SK-N-SH treated with all-trans-retinoic acid at 6 μM for 48 hours (cell line): ENCODE data around the gene PDIA4.

Experiments used
- ATAC-seq: fragments of 200-7000 bp; cut with Tn5 transposase; 3 replicates; pipeline ENCODE4 v1.9.1; 2020; ENCODE audit warnings: mild to moderate bottlenecking, moderate library complexity
- ARNTL ChIP-seq: fragments of 450-650 bp; formaldehyde crosslinking; IDR thresholded peaks from 2 replicates; pipeline ENCODE4 v1.5.0; 2020; ENCODE audit warnings: low read depth, mild to moderate bottlenecking, moderate library complexity, borderline replicate concordance
- BACH2 ChIP-seq: fragments of 250-450 bp; sonication (Bioruptor Pico); IDR thresholded peaks from 2 replicates; pipeline ENCODE4 v1.9.0; 2021; ENCODE audit warnings: mild to moderate bottlenecking, borderline replicate concordance
- CSDC2 ChIP-seq: fragments of 250-450 bp; sonication (Bioruptor Pico); IDR thresholded peaks from 2 replicates; pipeline ENCODE4 v1.5.0; 2020; ENCODE audit warnings: mild to moderate bottlenecking, moderate library complexity
- GLIS3 ChIP-seq: fragments of 250-450 bp; sonication (Bioruptor Pico); IDR thresholded peaks from 2 replicates; pipeline ENCODE4 v1.5.0; 2020; ENCODE audit warnings: mild to moderate bottlenecking, moderate library complexity
- ISL1 ChIP-seq: fragments of 250-450 bp; sonication (Bioruptor Pico); IDR thresholded peaks from 2 replicates; pipeline ENCODE4 v2.1.2; 2022; ENCODE audit warnings: mild to moderate bottlenecking, moderate library complexity
- OSR1 ChIP-seq: fragments of 250-450 bp; sonication (Bioruptor Pico); IDR thresholded peaks from 2 replicates; pipeline ENCODE4 v1.8.0; 2022; ENCODE audit warnings: moderate library complexity, mild to moderate bottlenecking, inconsistent platforms
- PPARA ChIP-seq: fragments of 250-450 bp; sonication (Bioruptor Pico); IDR thresholded peaks from 2 replicates; pipeline ENCODE4 v1.5.0; 2020; ENCODE audit warnings: mild to moderate bottlenecking, borderline replicate concordance
- RARB ChIP-seq: fragments of 250-450 bp; sonication (Bioruptor Pico); IDR thresholded peaks from 2 replicates; pipeline ENCODE4 v1.8.0; 2021; ENCODE audit warnings: mild to moderate bottlenecking, moderate library complexity
- SNAI2 ChIP-seq: fragments of 250-450 bp; sonication (Bioruptor Pico); IDR thresholded peaks from 2 replicates; pipeline ENCODE4 v1.5.0; 2020; ENCODE audit warnings: mild to moderate bottlenecking, moderate library complexity
- TCF4 ChIP-seq: fragments of 250-450 bp; sonication (Bioruptor Pico); IDR thresholded peaks from 2 replicates; pipeline ENCODE4 v1.8.0; 2021; ENCODE audit warnings: mild to moderate bottlenecking, moderate library complexity, borderline replicate concordance
- TOX ChIP-seq: fragments of 250-450 bp; sonication (Bioruptor Pico); IDR thresholded peaks from 2 replicates; pipeline ENCODE4 v1.8.0; 2021; ENCODE audit warnings: mild to moderate bottlenecking, moderate library complexity, borderline replicate concordance
- ZC3H10 ChIP-seq: fragments of 250-450 bp; sonication (Bioruptor Pico); IDR thresholded peaks from 2 replicates; pipeline ENCODE4 v1.5.1; 2021; ENCODE audit warnings: mild to moderate bottlenecking, moderate library complexity
- ZFP3 ChIP-seq: fragments of 250-450 bp; sonication (Bioruptor Pico); IDR thresholded peaks from 2 replicates; pipeline ENCODE4 v1.5.0; 2020; ENCODE audit warnings: mild to moderate bottlenecking, moderate library complexity
- ZNF565 ChIP-seq: fragments of 450-650 bp; formaldehyde crosslinking; conservative IDR thresholded peaks from 2 replicates; pipeline ENCODE4 v1.5.0; 2020; ENCODE audit warnings: low read depth, mild to moderate bottlenecking, moderate library complexity
- ZNF70 ChIP-seq: fragments of 450-650 bp; formaldehyde crosslinking; IDR thresholded peaks from 2 replicates; pipeline ENCODE4 v1.5.0; 2020; ENCODE audit warnings: mild to moderate bottlenecking, moderate library complexity
- TF ChIP-seq, protein P1 (sequence below): fragments of 250-450 bp; sonication (Bioruptor Pico); IDR thresholded peaks from 2 replicates; pipeline ENCODE4 v1.5.1; 2020; ENCODE audit warnings: low read depth, mild to moderate bottlenecking, moderate library complexity
- TF ChIP-seq, protein P2 (sequence below): fragments of 250-450 bp; sonication (Bioruptor Pico); IDR thresholded peaks from 2 replicates; pipeline ENCODE4 v1.5.1; 2021; ENCODE audit warnings: mild to moderate bottlenecking, moderate library complexity
- TF ChIP-seq, protein P3 (sequence below): fragments of 250-450 bp; sonication (Bioruptor Pico); IDR thresholded peaks from 2 replicates; pipeline ENCODE4 v1.5.0; 2020; ENCODE audit warnings: mild to moderate bottlenecking, moderate library complexity
- TF ChIP-seq, protein P4 (sequence below): fragments of 250-450 bp; sonication (Bioruptor Pico); IDR thresholded peaks from 2 replicates; pipeline ENCODE4 v1.8.0; 2021; ENCODE audit warnings: low read depth, mild to moderate bottlenecking, moderate library complexity, borderline replicate concordance
- TF ChIP-seq, protein P5 (sequence below): fragments of 250-450 bp; sonication (Bioruptor Pico); IDR thresholded peaks from 2 replicates; pipeline ENCODE4 v1.8.0; 2020; ENCODE audit warnings: mild to moderate bottlenecking, moderate library complexity, borderline replicate concordance

The PDIA4 gene

DNA sequence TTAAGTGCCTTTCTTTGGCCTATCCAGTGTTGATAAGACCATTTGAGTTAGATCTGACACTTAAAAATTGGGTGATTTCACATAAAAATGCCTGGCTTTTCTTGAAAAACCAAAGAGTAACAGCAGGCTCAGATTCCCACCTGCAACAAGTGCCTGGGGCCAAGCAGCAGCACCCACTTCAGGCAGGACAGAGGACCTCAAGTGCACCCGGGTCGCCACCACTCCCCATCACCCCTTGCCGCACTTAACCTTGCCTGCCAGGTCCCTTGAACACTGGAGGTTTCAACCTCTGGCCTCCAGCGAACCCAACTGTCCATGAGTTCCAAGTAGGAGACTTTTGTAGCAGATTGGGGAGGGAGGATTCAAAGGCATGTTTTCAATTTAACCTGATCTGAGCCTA lies 30.8 kb downstream of the PDIA4 start:
- ATAC-seq = no peak
- no peak for TF ChIP-seq ZC3H10 (CRISPR knock-in tag)
- TF ChIP-seq RARB (CRISPR knock-in tag) = no peak
- TF ChIP-seq ZNF565 (CRISPR knock-in tag) = no peak
- no peak for TF ChIP-seq ARNTL (CRISPR knock-in tag)
- no peak for TF ChIP-seq ZNF70 (CRISPR knock-in tag)
- no peak for TF ChIP-seq TCF4 (CRISPR knock-in tag)
- TF ChIP-seq ZFP3 (CRISPR knock-in tag) = no peak
- TF ChIP-seq, protein P1, sequence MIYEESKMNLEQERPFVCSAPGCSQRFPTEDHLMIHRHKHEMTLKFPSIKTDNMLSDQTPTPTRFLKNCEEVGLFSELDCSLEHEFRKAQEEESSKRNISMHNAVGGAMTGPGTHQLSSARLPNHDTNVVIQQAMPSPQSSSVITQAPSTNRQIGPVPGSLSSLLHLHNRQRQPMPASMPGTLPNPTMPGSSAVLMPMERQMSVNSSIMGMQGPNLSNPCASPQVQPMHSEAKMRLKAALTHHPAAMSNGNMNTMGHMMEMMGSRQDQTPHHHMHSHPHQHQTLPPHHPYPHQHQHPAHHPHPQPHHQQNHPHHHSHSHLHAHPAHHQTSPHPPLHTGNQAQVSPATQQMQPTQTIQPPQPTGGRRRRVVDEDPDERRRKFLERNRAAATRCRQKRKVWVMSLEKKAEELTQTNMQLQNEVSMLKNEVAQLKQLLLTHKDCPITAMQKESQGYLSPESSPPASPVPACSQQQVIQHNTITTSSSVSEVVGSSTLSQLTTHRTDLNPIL (CRISPR knock-in tag) = no peak
- TF ChIP-seq, protein P2, sequence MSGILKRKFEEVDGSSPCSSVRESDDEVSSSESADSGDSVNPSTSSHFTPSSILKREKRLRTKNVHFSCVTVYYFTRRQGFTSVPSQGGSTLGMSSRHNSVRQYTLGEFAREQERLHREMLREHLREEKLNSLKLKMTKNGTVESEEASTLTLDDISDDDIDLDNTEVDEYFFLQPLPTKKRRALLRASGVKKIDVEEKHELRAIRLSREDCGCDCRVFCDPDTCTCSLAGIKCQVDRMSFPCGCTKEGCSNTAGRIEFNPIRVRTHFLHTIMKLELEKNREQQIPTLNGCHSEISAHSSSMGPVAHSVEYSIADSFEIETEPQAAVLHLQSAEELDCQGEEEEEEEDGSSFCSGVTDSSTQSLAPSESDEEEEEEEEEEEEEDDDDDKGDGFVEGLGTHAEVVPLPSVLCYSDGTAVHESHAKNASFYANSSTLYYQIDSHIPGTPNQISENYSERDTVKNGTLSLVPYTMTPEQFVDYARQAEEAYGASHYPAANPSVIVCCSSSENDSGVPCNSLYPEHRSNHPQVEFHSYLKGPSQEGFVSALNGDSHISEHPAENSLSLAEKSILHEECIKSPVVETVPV (CRISPR knock-in tag) = no peak
- TF ChIP-seq, protein P3, sequence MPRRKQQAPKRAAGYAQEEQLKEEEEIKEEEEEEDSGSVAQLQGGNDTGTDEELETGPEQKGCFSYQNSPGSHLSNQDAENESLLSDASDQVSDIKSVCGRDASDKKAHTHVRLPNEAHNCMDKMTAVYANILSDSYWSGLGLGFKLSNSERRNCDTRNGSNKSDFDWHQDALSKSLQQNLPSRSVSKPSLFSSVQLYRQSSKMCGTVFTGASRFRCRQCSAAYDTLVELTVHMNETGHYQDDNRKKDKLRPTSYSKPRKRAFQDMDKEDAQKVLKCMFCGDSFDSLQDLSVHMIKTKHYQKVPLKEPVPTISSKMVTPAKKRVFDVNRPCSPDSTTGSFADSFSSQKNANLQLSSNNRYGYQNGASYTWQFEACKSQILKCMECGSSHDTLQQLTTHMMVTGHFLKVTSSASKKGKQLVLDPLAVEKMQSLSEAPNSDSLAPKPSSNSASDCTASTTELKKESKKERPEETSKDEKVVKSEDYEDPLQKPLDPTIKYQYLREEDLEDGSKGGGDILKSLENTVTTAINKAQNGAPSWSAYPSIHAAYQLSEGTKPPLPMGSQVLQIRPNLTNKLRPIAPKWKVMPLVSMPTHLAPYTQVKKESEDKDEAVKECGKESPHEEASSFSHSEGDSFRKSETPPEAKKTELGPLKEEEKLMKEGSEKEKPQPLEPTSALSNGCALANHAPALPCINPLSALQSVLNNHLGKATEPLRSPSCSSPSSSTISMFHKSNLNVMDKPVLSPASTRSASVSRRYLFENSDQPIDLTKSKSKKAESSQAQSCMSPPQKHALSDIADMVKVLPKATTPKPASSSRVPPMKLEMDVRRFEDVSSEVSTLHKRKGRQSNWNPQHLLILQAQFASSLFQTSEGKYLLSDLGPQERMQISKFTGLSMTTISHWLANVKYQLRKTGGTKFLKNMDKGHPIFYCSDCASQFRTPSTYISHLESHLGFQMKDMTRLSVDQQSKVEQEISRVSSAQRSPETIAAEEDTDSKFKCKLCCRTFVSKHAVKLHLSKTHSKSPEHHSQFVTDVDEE = no peak

DNA sequence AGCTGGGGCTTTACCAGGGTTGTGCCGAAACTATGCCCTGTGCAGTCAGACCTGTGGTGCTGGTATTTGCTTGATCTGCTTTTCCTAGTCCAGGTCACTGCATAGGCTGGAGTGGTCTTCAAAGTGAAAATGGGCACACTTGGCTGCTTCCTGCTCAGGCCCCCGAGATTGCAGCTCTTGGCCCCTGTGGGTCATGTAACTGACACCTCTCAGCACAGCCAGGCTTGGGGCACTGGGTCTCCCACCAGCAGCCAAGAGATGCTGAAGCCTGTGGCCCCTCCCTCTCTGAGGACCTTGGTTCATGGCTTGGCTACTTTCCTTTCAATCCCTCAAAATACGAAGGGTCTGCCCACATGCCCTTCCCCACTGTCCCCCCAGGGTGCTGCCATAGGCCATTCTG lies 33.7 kb downstream of the PDIA4 start:
- TF ChIP-seq ARNTL (CRISPR knock-in tag) (no peak), CSDC2 (CRISPR knock-in tag) (no peak), SNAI2 (CRISPR knock-in tag) (no peak), TCF4 (CRISPR knock-in tag) (no peak), ZFP3 (CRISPR knock-in tag) (no peak), BACH2 (no peak)
- no peak for ATAC-seq

DNA sequence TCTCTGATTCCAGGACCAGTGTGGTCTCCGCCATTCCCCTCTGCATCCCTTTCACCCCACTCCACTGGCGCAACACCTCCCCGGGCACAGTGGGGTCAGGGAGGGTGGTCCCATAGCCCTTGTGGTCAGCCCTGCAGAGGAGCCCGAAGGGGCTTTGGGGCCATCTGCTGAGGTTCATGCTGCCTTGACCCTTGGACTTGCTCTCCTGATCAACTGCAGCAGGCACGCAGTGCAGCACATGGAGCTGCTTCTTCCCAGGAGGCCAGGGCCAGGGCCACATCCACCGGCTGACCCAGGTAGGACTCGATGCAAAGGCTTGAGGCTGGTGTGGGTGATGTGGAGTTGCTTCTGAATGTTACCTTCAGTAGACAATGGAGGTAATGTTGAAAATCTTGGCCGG lies 35.1 kb downstream of the PDIA4 start:
- ATAC-seq = no peak

More for the DNA sequence above, 35.1 kb downstream of the PDIA4 start:
- TF ChIP-seq ISL1 = no peak
- no peak for TF ChIP-seq ZC3H10 (CRISPR knock-in tag)
- no peak for TF ChIP-seq TCF4 (CRISPR knock-in tag)
- TF ChIP-seq, protein P2 (CRISPR knock-in tag) = no peak
- TF ChIP-seq GLIS3 (CRISPR knock-in tag) = no peak
- TF ChIP-seq, protein P4, sequence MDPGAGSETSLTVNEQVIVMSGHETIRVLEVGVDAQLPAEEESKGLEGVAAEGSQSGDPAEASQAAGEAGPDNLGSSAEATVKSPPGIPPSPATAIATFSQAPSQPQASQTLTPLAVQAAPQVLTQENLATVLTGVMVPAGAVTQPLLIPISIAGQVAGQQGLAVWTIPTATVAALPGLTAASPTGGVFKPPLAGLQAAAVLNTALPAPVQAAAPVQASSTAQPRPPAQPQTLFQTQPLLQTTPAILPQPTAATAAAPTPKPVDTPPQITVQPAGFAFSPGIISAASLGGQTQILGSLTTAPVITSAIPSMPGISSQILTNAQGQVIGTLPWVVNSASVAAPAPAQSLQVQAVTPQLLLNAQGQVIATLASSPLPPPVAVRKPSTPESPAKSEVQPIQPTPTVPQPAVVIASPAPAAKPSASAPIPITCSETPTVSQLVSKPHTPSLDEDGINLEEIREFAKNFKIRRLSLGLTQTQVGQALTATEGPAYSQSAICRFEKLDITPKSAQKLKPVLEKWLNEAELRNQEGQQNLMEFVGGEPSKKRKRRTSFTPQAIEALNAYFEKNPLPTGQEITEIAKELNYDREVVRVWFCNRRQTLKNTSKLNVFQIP = no peak
- TF ChIP-seq, protein P1 (CRISPR knock-in tag) = no peak
- TF ChIP-seq CSDC2 (CRISPR knock-in tag) = no peak
- no peak for TF ChIP-seq TOX (CRISPR knock-in tag)
- TF ChIP-seq ZNF70 (CRISPR knock-in tag) = no peak
- TF ChIP-seq ARNTL (CRISPR knock-in tag) = no peak
- TF ChIP-seq, protein P3 = no peak
- no peak for TF ChIP-seq ZFP3 (CRISPR knock-in tag)
- no peak for TF ChIP-seq OSR1
- no peak for TF ChIP-seq PPARA (CRISPR knock-in tag)
- TF ChIP-seq, protein P5, sequence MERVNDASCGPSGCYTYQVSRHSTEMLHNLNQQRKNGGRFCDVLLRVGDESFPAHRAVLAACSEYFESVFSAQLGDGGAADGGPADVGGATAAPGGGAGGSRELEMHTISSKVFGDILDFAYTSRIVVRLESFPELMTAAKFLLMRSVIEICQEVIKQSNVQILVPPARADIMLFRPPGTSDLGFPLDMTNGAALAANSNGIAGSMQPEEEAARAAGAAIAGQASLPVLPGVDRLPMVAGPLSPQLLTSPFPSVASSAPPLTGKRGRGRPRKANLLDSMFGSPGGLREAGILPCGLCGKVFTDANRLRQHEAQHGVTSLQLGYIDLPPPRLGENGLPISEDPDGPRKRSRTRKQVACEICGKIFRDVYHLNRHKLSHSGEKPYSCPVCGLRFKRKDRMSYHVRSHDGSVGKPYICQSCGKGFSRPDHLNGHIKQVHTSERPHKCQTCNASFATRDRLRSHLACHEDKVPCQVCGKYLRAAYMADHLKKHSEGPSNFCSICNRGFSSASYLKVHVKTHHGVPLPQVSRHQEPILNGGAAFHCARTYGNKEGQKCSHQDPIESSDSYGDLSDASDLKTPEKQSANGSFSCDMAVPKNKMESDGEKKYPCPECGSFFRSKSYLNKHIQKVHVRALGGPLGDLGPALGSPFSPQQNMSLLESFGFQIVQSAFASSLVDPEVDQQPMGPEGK (CRISPR knock-in tag) = no peak
- TF ChIP-seq RARB (CRISPR knock-in tag) = no peak
